Left ventricle myocardium inferior (tissue), 1 donor: ENCODE data around the gene WIZ. TPM values are rescaled to one million over a fixed set of nuclear protein-coding genes. Genes with fewer than 3 reads are reported as not detected.

Experiments
- DNase-seq: peaks from one replicate; pipeline ENCODE4 v3.0.0-alpha.2; 2020
- H3K27ac ChIP-seq: fragments of 200-600 bp; replicated peaks from 2 replicates; pipeline ENCODE4 v1.8.0; 2021
- H3K27me3 ChIP-seq: fragments of 200-600 bp; 2 replicates; pipeline ENCODE4 v1.8.0; 2021; ENCODE audit warnings: low read depth
- H3K36me3 ChIP-seq: fragments of 200-600 bp; 2 replicates; pipeline ENCODE4 v1.8.0; 2021
- H3K4me1 ChIP-seq: fragments of 200-600 bp; 2 replicates; pipeline ENCODE4 v1.8.0; 2021
- H3K4me3 ChIP-seq: fragments of 200-600 bp; 2 replicates; pipeline ENCODE4 v1.8.0; 2021; ENCODE audit warnings: mild to moderate bottlenecking, moderate library complexity
- H3K9me3 ChIP-seq: fragments of 200-600 bp; replicated peaks from 2 replicates; pipeline ENCODE4 v1.8.0; 2021
- CTCF ChIP-seq: fragments of 200-600 bp; IDR thresholded peaks from 2 replicates; pipeline ENCODE4 v1.8.0; 2021; ENCODE audit warnings: antibody characterized with exemption, mild to moderate bottlenecking, borderline replicate concordance
- intact Hi-C: fragments of 100-400 bp; cut with micrococcal nuclease; formaldehyde crosslinking; loops from one replicate; pipeline ENCODE4 v1.11.0; 2022
- total RNA-seq: library from RNA; stranded (reverse); fragmentation: NEBNext Ultra II Directional; extraction: Animal tissue kit (Norgen Biotek cat#: 25700); gene quantifications from one replicate; pipeline ENCODE4 v1.2.1, GENCODE V29; 2021
- donor health status: DM: no; HTN: yes; CAD: no; lungs with severe emphysema.

Gene WIZ
- total RNA-seq, 1 donor from 2014 or later, result 25.3 TPM

GRCh38 chr19:15379083-15379998, 70.4 kb downstream of the WIZ start, which contains the start of gene AKAP8:
AKAP8 (minus strand) TSS chr19:15379787; CDS start chr19:15379731, 56 bp downstream.
- H3K36me3 ChIP-seq, result peaks cover under 1% of the 10 kb centered on the region
- H3K4me3 ChIP-seq, result peak within 1 kb of the TSS; percentile 97
- no peaks in the 10 kb centered on the region for H3K9me3 ChIP-seq
- no peak for TF ChIP-seq CTCF
- peak; percentile 99 for DNase-seq
- intact Hi-C loops, result loop anchor here (10.0 kb wide), 1 partner anchor 115 kb away; no protein-coding TSS in a partner anchor
- no peaks in the 10 kb centered on the region for H3K27me3 ChIP-seq
- H3K4me1 ChIP-seq, result peaks cover 65% of the 10 kb centered on the region
- H3K27ac ChIP-seq, result peak within 1 kb of the TSS; percentile 98

- peak; percentile 45 for DNase-seq
- TF ChIP-seq CTCF, result no peak
- Histone ChIP-seq H3K4me3 (peak overlapping the region; percentile 97), H3K9me3 (no peaks in the 10 kb centered on the region), H3K4me1 (peaks cover 73% of the 10 kb centered on the region), H3K27me3 (no peaks in the 10 kb centered on the region), H3K36me3 (peaks cover 6% of the 10 kb centered on the region), H3K27ac (peak overlapping the region; percentile 98)
- intact Hi-C loops, result loop anchor here (10.0 kb wide), 1 partner anchor 114 kb away; no protein-coding TSS in a partner anchor
These were observed 71.1 kb downstream of the WIZ start for GRCh38 chr19:15378534-15379082.

GRCh38 chr19:15374796-15375440, 74.8 kb downstream of the WIZ start:
- H3K4me3 ChIP-seq, result peak overlapping the region; percentile 55

GRCh38 chr19:15374105-15374651, 75.6 kb downstream of the WIZ start:
- no peak for TF ChIP-seq CTCF
- intact Hi-C loops, result loop anchor here (10.0 kb wide), 1 partner anchor 109 kb away; no protein-coding TSS in a partner anchor
- Histone ChIP-seq H3K27ac (peak overlapping the region; percentile 98), H3K4me3 (peak overlapping the region; percentile 55), H3K36me3 (peaks cover 51% of the 10 kb centered on the region), H3K9me3 (no peaks in the 10 kb centered on the region), H3K4me1 (peaks cover 89% of the 10 kb centered on the region), H3K27me3 (no peaks in the 10 kb centered on the region)
- peak; percentile 36 for DNase-seq

More at GRCh38 chr19:15374796-15375440, 74.8 kb downstream of the WIZ start:
- Histone ChIP-seq H3K27me3 (no peaks in the 10 kb centered on the region), H3K4me1 (peaks cover 93% of the 10 kb centered on the region), H3K9me3 (no peaks in the 10 kb centered on the region), H3K36me3 (peaks cover 43% of the 10 kb centered on the region), H3K27ac (peak overlapping the region; percentile 98)
- TF ChIP-seq CTCF, result no peak
- peak; percentile 78 for DNase-seq
- intact Hi-C loops, result loop anchor here (10.0 kb wide), 1 partner anchor 110 kb away; no protein-coding TSS in a partner anchor

- no peak for DNase-seq
- TF ChIP-seq CTCF, result no peak
- Histone ChIP-seq H3K36me3 (peaks cover 56% of the 10 kb centered on the region), H3K27me3 (no peaks in the 10 kb centered on the region), H3K27ac (peak overlapping the region; percentile 98), H3K9me3 (no peaks in the 10 kb centered on the region), H3K4me1 (peaks cover 89% of the 10 kb centered on the region), H3K4me3 (peak overlapping the region; percentile 55)
- intact Hi-C loops, result loop anchor here (10.0 kb wide), 1 partner anchor 109 kb away; no protein-coding TSS in a partner anchor
These were observed 76.1 kb downstream of the WIZ start for GRCh38 chr19:15373644-15374043.
